ENCODE results near the gene CD37. TPM values are rescaled to one million over a fixed set of nuclear protein-coding genes. Genes with fewer than 3 reads are reported as not detected.

CD37 gene
- total RNA-seq, 2 donors from 2014 or later, result 4.0 to 6.2 TPM

GRCh38 chr19:49335784-49336481 is 727 bp downstream of the CD37 start:
- Histone ChIP-seq H3K27ac (peak overlapping the region in 1 of 4 donors; percentile 42), H3K4me3 (no peak overlapping the region), H3K36me3 (replicated peaks in 1 of 2; ENCODE audit: insufficient read depth in 1 of 2, low read depth in 2 of 2) (no peaks in the 10 kb centered on the region), H3K9me3 (no peaks in the 10 kb centered on the region), H3K27me3 (no peaks in the 10 kb centered on the region), H3K4me1 (peaks cover 28% of the 10 kb centered on the region)
- WGBS, 2 donors, result 72 to 85% methylated on average over 11 to 14 of the region's 14 CpGs
- intact Hi-C loops (cut with DNase I), result no loop called here
- TF ChIP-seq POLR2A (IDR thresholded peaks at IDR 0.05) (no peak), CTCF (IDR thresholded peaks at IDR 0.05) (no peak)
- ATAC-seq, result no peak
- DNase-seq, result no peak

- 83 to 87% methylated on average over 10 of the region's 10 CpGs for WGBS, 2 donors
- DNase-seq, result peak in 1 of 4 donors; percentile 10
- peaks cover 30% of the 10 kb centered on the region for H3K4me1 ChIP-seq
Observed at GRCh38 chr19:49336482-49337266, 1.5 kb downstream of the CD37 start.

GRCh38 chr19:49337267-49338022 is 2.2 kb downstream of the CD37 start:
- Histone ChIP-seq H3K4me3 (no peak overlapping the region), H3K27me3 (no peaks in the 10 kb centered on the region), H3K36me3 (replicated peaks in 1 of 2; ENCODE audit: insufficient read depth in 1 of 2, low read depth in 2 of 2) (no peaks in the 10 kb centered on the region), H3K27ac (no peak overlapping the region), H3K4me1 (peaks cover 30% of the 10 kb centered on the region), H3K9me3 (no peaks in the 10 kb centered on the region)
- no peak for TF ChIP-seq CTCF (IDR thresholded peaks at IDR 0.05)
- TF ChIP-seq POLR2A (IDR thresholded peaks at IDR 0.05), result no peak
- intact Hi-C loops (cut with DNase I), result no loop called here
- DNase-seq (peak in 1 of 4 donors; percentile 5), ATAC-seq (no peak)
- 83 to 85% methylated on average over 19 of the region's 19 CpGs for WGBS, 2 donors

More at GRCh38 chr19:49336482-49337266, 1.5 kb downstream of the CD37 start:
- intact Hi-C loops (cut with DNase I), result no loop called here
- no peak overlapping the region for H3K27ac ChIP-seq
- no peak for TF ChIP-seq POLR2A (IDR thresholded peaks at IDR 0.05)
- TF ChIP-seq CTCF (IDR thresholded peaks at IDR 0.05), result no peak
- no peaks in the 10 kb centered on the region for H3K36me3 ChIP-seq (replicated peaks in 1 of 2; ENCODE audit: insufficient read depth in 1 of 2, low read depth in 2 of 2)
- no peak for ATAC-seq
- no peaks in the 10 kb centered on the region for H3K9me3 ChIP-seq
- no peaks in the 10 kb centered on the region for H3K27me3 ChIP-seq
- H3K4me3 ChIP-seq, result no peak overlapping the region

- no peak overlapping the region for H3K4me3 ChIP-seq
- H3K27me3 ChIP-seq, result no peaks in the 10 kb centered on the region
- DNase-seq (peak in 1 of 4 donors; percentile 31), ATAC-seq (no peak)
- H3K36me3 ChIP-seq (replicated peaks in 1 of 2; ENCODE audit: insufficient read depth in 1 of 2, low read depth in 2 of 2), result no peaks in the 10 kb centered on the region
- intact Hi-C loops (cut with DNase I), result no loop called here
- peak overlapping the region; percentile 88 to 98 (median 96) for H3K27ac ChIP-seq
- H3K4me1 ChIP-seq, result peaks cover 30% of the 10 kb centered on the region
- WGBS, 2 donors, result 52 to 67% methylated on average over 34 of the region's 34 CpGs
- no peak for TF ChIP-seq POLR2A (IDR thresholded peaks at IDR 0.05)
- TF ChIP-seq CTCF (IDR thresholded peaks at IDR 0.05), result no peak
- H3K9me3 ChIP-seq, result no peaks in the 10 kb centered on the region
Observed at GRCh38 chr19:49338023-49338677, 2.9 kb downstream of the CD37 start.

Data from body of pancreas (tissue), 4 donors.